ENCODE data around the gene GULP1. TPM values are rescaled to one million over a fixed set of nuclear protein-coding genes. Genes with fewer than 3 reads are reported as not detected.

GULP1 gene
- total and polyA plus RNA-seq, 2 donors (not counting 1 experiment from before 2014, with no cell fraction given), result 43.5 to 82.4 TPM

- H3K79me2 ChIP-seq (ENCODE audit: control insufficient read depth, insufficient read depth, low read length), result no peaks in the 10 kb centered on the region
- DNase-seq (ENCODE audit: low read depth in 2 of 2), result peak in 1 of 2 donors; percentile 31
- H3K4me3 ChIP-seq (replicated peaks in 1 of 4; ENCODE audit: control extremely low read depth in 1 of 4, insufficient read depth in 1 of 4, low read depth in 3 of 4, low read length in 4 of 4), result no peak overlapping the region
- H3K36me3 ChIP-seq (ENCODE audit: control insufficient read depth, insufficient read depth, low read length), result no peaks in the 10 kb centered on the region
- H3K27me3 ChIP-seq (ENCODE audit: control insufficient read depth, insufficient read depth, low read length), result no peaks in the 10 kb centered on the region
- no peak for TF ChIP-seq CTCF (conservative IDR thresholded peaks at IDR 0.05 in 1 of 2, IDR thresholded peaks at IDR 0.05 in 1 of 2; ENCODE audit: low read depth in 1 of 2, low read length in 2 of 2)
- TF ChIP-seq EZH2 (IDR thresholded peaks at IDR 0.05; ENCODE audit: low read length, missing control alignments), result no peak
- H4K20me1 ChIP-seq (ENCODE audit: control insufficient read depth, extremely low read depth, insufficient read depth, low read length), result no peaks in the 10 kb centered on the region
- H3K9me3 ChIP-seq (ENCODE audit: control insufficient read depth, insufficient read depth, low read depth, low read length), result no peaks in the 10 kb centered on the region
- H3K27ac ChIP-seq (ENCODE audit: insufficient read depth, low read length), result no peak overlapping the region
- H3K9ac ChIP-seq (ENCODE audit: insufficient read depth, low read length), result no peak overlapping the region
- no peak overlapping the region for H2AFZ ChIP-seq (ENCODE audit: low read length)
- H3K4me2 ChIP-seq (ENCODE audit: extremely low read depth, insufficient read depth, low read length), result no peak overlapping the region
- peaks cover 11% of the 10 kb centered on the region for H3K4me1 ChIP-seq (ENCODE audit: control insufficient read depth, extremely low read depth, insufficient read depth, low read length)
Observed at GRCh38 chr2:188523919-188524318, 232.2 kb downstream of the GULP1 start.

- Histone ChIP-seq H3K79me2 (ENCODE audit: control insufficient read depth, insufficient read depth, low read length) (no peaks in the 10 kb centered on the region), H4K20me1 (ENCODE audit: control insufficient read depth, extremely low read depth, insufficient read depth, low read length) (no peaks in the 10 kb centered on the region), H3K9ac (ENCODE audit: insufficient read depth, low read length) (no peak overlapping the region), H3K9me3 (ENCODE audit: control insufficient read depth, insufficient read depth, low read depth, low read length) (no peaks in the 10 kb centered on the region), H3K4me1 (ENCODE audit: control insufficient read depth, extremely low read depth, insufficient read depth, low read length) (peaks cover 11% of the 10 kb centered on the region), H3K4me3 (replicated peaks in 1 of 4; ENCODE audit: control extremely low read depth in 1 of 4, insufficient read depth in 1 of 4, low read depth in 3 of 4, low read length in 4 of 4) (no peak overlapping the region), H2AFZ (ENCODE audit: low read length) (no peak overlapping the region), H3K27me3 (ENCODE audit: control insufficient read depth, insufficient read depth, low read length) (no peaks in the 10 kb centered on the region), H3K27ac (ENCODE audit: insufficient read depth, low read length) (no peak overlapping the region), H3K4me2 (ENCODE audit: extremely low read depth, insufficient read depth, low read length) (no peak overlapping the region), H3K36me3 (ENCODE audit: control insufficient read depth, insufficient read depth, low read length) (no peaks in the 10 kb centered on the region)
- peak; percentile 66 to 70 for TF ChIP-seq CTCF (conservative IDR thresholded peaks at IDR 0.05 in 1 of 2, IDR thresholded peaks at IDR 0.05 in 1 of 2; ENCODE audit: low read depth in 1 of 2, low read length in 2 of 2)
- TF ChIP-seq EZH2 (IDR thresholded peaks at IDR 0.05; ENCODE audit: low read length, missing control alignments), result no peak
- peak; percentile 52 to 79 for DNase-seq (ENCODE audit: low read depth in 2 of 2)
Observed at GRCh38 chr2:188524519-188525113, 232.9 kb downstream of the GULP1 start.

- TF ChIP-seq EZH2 (IDR thresholded peaks at IDR 0.05; ENCODE audit: low read length, missing control alignments) (no peak), CTCF (conservative IDR thresholded peaks at IDR 0.05 in 1 of 2, IDR thresholded peaks at IDR 0.05 in 1 of 2; ENCODE audit: low read depth in 1 of 2, low read length in 2 of 2) (no peak)
- Histone ChIP-seq H3K27me3 (ENCODE audit: control insufficient read depth, insufficient read depth, low read length) (no peaks in the 10 kb centered on the region), H3K9ac (ENCODE audit: insufficient read depth, low read length) (no peak overlapping the region), H4K20me1 (ENCODE audit: control insufficient read depth, extremely low read depth, insufficient read depth, low read length) (no peaks in the 10 kb centered on the region), H3K79me2 (ENCODE audit: control insufficient read depth, insufficient read depth, low read length) (no peaks in the 10 kb centered on the region), H3K36me3 (ENCODE audit: control insufficient read depth, insufficient read depth, low read length) (no peaks in the 10 kb centered on the region), H3K4me2 (ENCODE audit: extremely low read depth, insufficient read depth, low read length) (peak overlapping the region; percentile 73), H3K4me1 (ENCODE audit: control insufficient read depth, extremely low read depth, insufficient read depth, low read length) (peaks cover 8% of the 10 kb centered on the region), H3K9me3 (ENCODE audit: control insufficient read depth, insufficient read depth, low read depth, low read length) (no peaks in the 10 kb centered on the region), H3K27ac (ENCODE audit: insufficient read depth, low read length) (no peak overlapping the region), H3K4me3 (replicated peaks in 1 of 4; ENCODE audit: control extremely low read depth in 1 of 4, insufficient read depth in 1 of 4, low read depth in 3 of 4, low read length in 4 of 4) (no peak overlapping the region), H2AFZ (ENCODE audit: low read length) (no peak overlapping the region)
- peak in 1 of 2 donors; percentile 37 for DNase-seq (ENCODE audit: low read depth in 2 of 2)
Observed at GRCh38 chr2:188526701-188527100, 235.0 kb downstream of the GULP1 start.
